Smooth muscle cell (in vitro differentiated cells): ENCODE measurements around the gene COPS8. TPM values are rescaled to one million over a fixed set of nuclear protein-coding genes. Genes with fewer than 3 reads are reported as not detected.

Experiments used
- DNase-seq: peaks from one replicate; lab custom pipeline; 2025; ENCODE audit not compliant: unreplicated experiment; lab: John Stamatoyannopoulos, UW
- H2AFZ ChIP-seq: fragments of 200-600 bp; sonication (generic); 2 replicates; pipeline ENCODE4 v1.6.0; 2016; ENCODE audit warnings: antibody characterized with exemption, low read depth, mild to moderate bottlenecking
- H3F3A ChIP-seq: fragments of 200-600 bp; sonication (generic); 2 replicates; pipeline ENCODE4 v1.6.0; 2017; ENCODE audit warnings: antibody characterized with exemption, low read depth
- H3K27ac ChIP-seq: fragments of 200-600 bp; sonication (generic); 2 replicates; pipeline ENCODE4 v1.5.1; 2016; ENCODE audit warnings: low read depth, mild to moderate bottlenecking
- H3K27me3 ChIP-seq: fragments of 200-600 bp; sonication (generic); 2 replicates; pipeline ENCODE4 v1.6.1; 2016; ENCODE audit warnings: low read depth, mild to moderate bottlenecking
- H3K36me3 ChIP-seq: fragments of 200-600 bp; sonication (generic); 2 replicates; pipeline ENCODE4 v1.5.1; 2016; ENCODE audit warnings: low read depth
- H3K4me1 ChIP-seq: fragments of 200-600 bp; sonication (generic); 2 replicates; pipeline ENCODE4 v1.5.1; 2016; ENCODE audit warnings: low read depth
- H3K4me2 ChIP-seq: fragments of 200-600 bp; sonication (generic); 2 replicates; pipeline ENCODE4 v1.6.0; 2016; ENCODE audit warnings: mild to moderate bottlenecking
- H3K4me3 ChIP-seq: fragments of 200-600 bp; sonication (generic); 2 replicates; pipeline ENCODE4 v1.5.1; 2016; ENCODE audit warnings: mild to moderate bottlenecking
- H3K79me2 ChIP-seq: fragments of 200-600 bp; sonication (generic); 2 replicates; pipeline ENCODE4 v1.6.0; 2016; ENCODE audit warnings: low read depth, mild to moderate bottlenecking
- H3K9ac ChIP-seq: fragments of 200-600 bp; sonication (generic); 2 replicates; pipeline ENCODE4 v1.6.0; 2016; ENCODE audit warnings: low read depth
- H3K9me3 ChIP-seq: fragments of 200-600 bp; sonication (generic); replicated peaks from 2 replicates; pipeline ENCODE4 v1.5.1; 2016; ENCODE audit warnings: low read depth
- H4K20me1 ChIP-seq: fragments of 200-600 bp; sonication (generic); 2 replicates; pipeline ENCODE4 v1.6.0; 2016; ENCODE audit warnings: low read depth
- WGBS: methylation state at CpG from one replicate; pipeline ENCODE4 v1.1.7; 2016; ENCODE audit warnings: low lambda C conversion rate; 5-methylcytosine and 5-hydroxymethylcytosine counted together
- polyA plus RNA-seq: library from polyadenylated mRNA; unstranded; fragments of >200 nt; fragmentation: Nextera tagmentation; extraction: Ambion mirVana; gene quantifications from 2 replicates; pipeline ENCODE4 v1.2.1, GENCODE V29; 2016
- total RNA-seq: library from RNA; depleted of rRNA; stranded (reverse); fragments of >200 nt; gene quantifications from 2 replicates; pipeline ENCODE4 v1.2.3, GENCODE V29; 2014
- TF ChIP-seq, protein P1 (sequence below): fragments of 200-600 bp; sonication (generic); IDR thresholded peaks from 2 replicates; pipeline ENCODE4 v1.5.1; 2017; ENCODE audit warnings: borderline replicate concordance, mild to moderate bottlenecking, antibody characterized with exemption; ENCODE audit not compliant: insufficient read depth, poor library complexity, severe bottlenecking

COPS8 gene
- total and polyA plus RNA-seq, 2 experiments from 2014 or later, result 132 to 159 TPM

DNA sequence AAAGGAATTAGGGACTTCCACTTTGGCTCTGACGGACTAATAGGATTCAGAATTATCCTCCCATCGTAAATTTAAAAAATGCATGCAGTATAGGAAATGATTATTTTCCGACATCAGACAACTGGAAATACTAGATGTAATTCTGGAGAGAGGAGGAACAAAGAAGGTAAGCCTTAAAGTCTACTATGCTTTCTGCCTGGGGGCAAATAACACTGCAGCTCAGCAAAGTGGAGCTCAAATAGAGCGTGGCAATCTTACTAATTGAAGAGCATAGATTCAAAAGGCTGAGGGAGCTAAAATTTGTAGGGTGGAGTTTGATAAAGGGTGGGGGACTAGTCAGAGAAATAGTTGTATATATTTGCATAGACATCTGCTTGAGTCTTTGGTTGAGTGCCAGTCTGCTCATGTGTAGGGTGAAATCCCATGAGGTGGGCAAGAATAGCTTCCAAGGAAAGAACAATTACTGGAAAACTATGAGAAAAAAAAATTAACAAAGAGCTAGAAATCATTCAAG is 23.8 kb downstream of the COPS8 start:
- Histone ChIP-seq H3K79me2 (no peaks in the 10 kb centered on the region), H3K4me3 (no peak overlapping the region), H3K9ac (no peak overlapping the region), H4K20me1 (no peaks in the 10 kb centered on the region), H3F3A (no peaks in the 10 kb centered on the region), H3K4me1 (no peaks in the 10 kb centered on the region), H3K36me3 (no peaks in the 10 kb centered on the region), H3K4me2 (no peak overlapping the region), H3K9me3 (peaks cover 8% of the 10 kb centered on the region), H3K27me3 (no peaks in the 10 kb centered on the region), H3K27ac (no peak overlapping the region), H2AFZ (no peak overlapping the region)
- WGBS, result 91% methylated on average over 4 of the region's 4 CpGs
- TF ChIP-seq, protein P1, sequence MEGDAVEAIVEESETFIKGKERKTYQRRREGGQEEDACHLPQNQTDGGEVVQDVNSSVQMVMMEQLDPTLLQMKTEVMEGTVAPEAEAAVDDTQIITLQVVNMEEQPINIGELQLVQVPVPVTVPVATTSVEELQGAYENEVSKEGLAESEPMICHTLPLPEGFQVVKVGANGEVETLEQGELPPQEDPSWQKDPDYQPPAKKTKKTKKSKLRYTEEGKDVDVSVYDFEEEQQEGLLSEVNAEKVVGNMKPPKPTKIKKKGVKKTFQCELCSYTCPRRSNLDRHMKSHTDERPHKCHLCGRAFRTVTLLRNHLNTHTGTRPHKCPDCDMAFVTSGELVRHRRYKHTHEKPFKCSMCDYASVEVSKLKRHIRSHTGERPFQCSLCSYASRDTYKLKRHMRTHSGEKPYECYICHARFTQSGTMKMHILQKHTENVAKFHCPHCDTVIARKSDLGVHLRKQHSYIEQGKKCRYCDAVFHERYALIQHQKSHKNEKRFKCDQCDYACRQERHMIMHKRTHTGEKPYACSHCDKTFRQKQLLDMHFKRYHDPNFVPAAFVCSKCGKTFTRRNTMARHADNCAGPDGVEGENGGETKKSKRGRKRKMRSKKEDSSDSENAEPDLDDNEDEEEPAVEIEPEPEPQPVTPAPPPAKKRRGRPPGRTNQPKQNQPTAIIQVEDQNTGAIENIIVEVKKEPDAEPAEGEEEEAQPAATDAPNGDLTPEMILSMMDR, result no peak
- no peak for DNase-seq

DNA sequence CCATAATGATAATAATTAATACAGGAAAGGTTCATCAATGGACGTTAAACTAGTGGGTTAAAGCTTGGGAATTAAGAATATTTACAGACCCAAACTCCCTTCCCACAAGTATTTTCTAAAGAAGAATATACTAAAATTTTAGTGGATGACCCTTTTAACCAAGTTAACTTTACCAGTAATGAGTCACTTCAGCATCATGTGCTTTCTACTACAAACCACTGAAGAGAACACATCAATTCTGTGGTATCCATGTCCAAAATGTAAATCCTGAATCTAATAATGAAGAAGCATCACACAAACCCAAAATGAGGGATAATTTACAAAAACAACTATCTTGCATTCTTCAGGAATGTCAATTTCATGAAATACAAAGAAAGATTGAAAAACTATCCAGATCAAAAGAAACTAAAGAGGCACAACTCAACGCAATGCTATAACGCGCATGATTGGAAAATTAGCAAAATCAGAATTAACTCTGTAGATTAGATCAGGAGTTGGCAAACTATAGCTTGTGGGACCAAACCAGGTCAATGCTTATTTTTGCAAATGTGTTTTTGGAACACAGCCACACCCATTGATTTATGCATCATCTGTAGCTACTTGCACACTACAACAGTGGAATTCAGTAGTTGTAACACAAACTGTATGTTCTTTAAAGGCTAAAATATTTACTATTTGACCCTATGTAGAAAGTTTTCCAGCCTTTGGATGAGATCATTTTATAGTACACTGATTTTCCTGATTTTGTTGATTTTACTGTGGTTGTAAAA is 27.5 kb downstream of the COPS8 start:
- Histone ChIP-seq H4K20me1 (no peaks in the 10 kb centered on the region), H3K4me1 (no peaks in the 10 kb centered on the region), H3K4me2 (no peak overlapping the region), H3K79me2 (no peaks in the 10 kb centered on the region), H3K27me3 (no peaks in the 10 kb centered on the region), H3K9me3 (peaks cover 8% of the 10 kb centered on the region), H3K9ac (no peak overlapping the region), H2AFZ (no peak overlapping the region), H3K36me3 (no peaks in the 10 kb centered on the region), H3K4me3 (no peak overlapping the region), H3K27ac (no peak overlapping the region), H3F3A (peaks cover 8% of the 10 kb centered on the region)
- 94% methylated on average over 4 of the region's 4 CpGs for WGBS
- no peak for DNase-seq
- TF ChIP-seq, protein P1, result no peak

- Histone ChIP-seq H3K36me3 (no peaks in the 10 kb centered on the region), H3K4me3 (no peak overlapping the region), H3K79me2 (no peaks in the 10 kb centered on the region), H3K27ac (no peak overlapping the region), H3K9ac (no peak overlapping the region), H3K4me1 (no peaks in the 10 kb centered on the region), H2AFZ (no peak overlapping the region), H3K27me3 (no peaks in the 10 kb centered on the region), H3F3A (peaks cover 21% of the 10 kb centered on the region), H3K4me2 (no peak overlapping the region), H4K20me1 (no peaks in the 10 kb centered on the region), H3K9me3 (no peaks in the 10 kb centered on the region)
- 92% methylated on average over 3 of the region's 3 CpGs for WGBS
- TF ChIP-seq, protein P1, result no peak
- DNase-seq, result no peak
These were observed 30.2 kb downstream of the COPS8 start for GRCh38 chr2:237115870-237116269.

DNA sequence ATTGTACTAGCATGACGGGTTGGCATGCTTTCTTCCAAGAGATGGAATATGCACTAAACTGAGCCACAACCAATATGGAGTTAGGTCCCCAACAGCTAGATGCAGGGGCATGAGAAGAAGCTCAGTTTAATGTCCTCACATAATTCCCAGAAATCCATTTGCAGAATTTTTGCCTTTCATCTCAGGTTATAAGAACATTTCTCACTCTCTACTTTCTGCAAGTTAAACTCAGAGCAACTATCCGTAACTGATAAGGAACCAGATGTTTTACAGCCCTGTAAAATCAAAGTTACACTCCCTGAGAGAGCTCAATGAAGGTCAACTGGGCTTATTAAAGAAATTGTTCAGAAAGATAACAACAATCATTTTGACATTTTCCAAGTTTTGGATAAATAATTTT is 30.7 kb downstream of the COPS8 start:
- Histone ChIP-seq H3F3A (peaks cover 21% of the 10 kb centered on the region), H3K36me3 (no peaks in the 10 kb centered on the region), H3K4me2 (no peak overlapping the region), H3K9me3 (no peaks in the 10 kb centered on the region), H3K9ac (no peak overlapping the region), H4K20me1 (no peaks in the 10 kb centered on the region), H3K27ac (no peak overlapping the region), H3K27me3 (no peaks in the 10 kb centered on the region), H3K4me1 (no peaks in the 10 kb centered on the region), H2AFZ (no peak overlapping the region), H3K79me2 (no peaks in the 10 kb centered on the region), H3K4me3 (no peak overlapping the region)
- no peak for DNase-seq
- TF ChIP-seq, protein P1, result no peak
- 65% methylated on average over 2 of the region's 2 CpGs for WGBS
